GM19238 (cell line): ENCODE data around the gene CXCL12.

Experiments used
- DNase-seq: peaks from one replicate; pipeline ENCODE4 v3.0.0; 2011; ENCODE audit warnings: low spot score; ENCODE audit not compliant: insufficient read length

CXCL12 gene

GRCh38 chr10:44385696-44386441 lies 972 bp upstream of the CXCL12 start:
- no peak for DNase-seq

GRCh38 chr10:44384601-44385025 lies 284 bp downstream of the CXCL12 start:
- DNase-seq = no peak

GRCh38 chr10:44383749-44384600 lies 922 bp downstream of the CXCL12 start:
- DNase-seq = no peak

GRCh38 chr10:44382981-44383748 lies 1.7 kb downstream of the CXCL12 start:
- no peak for DNase-seq

- no peak for DNase-seq
Observed at GRCh38 chr10:44382131-44382858, 2.6 kb downstream of the CXCL12 start.

GRCh38 chr10:44380829-44381600 lies 3.9 kb downstream of the CXCL12 start:
- DNase-seq = no peak

- no peak for DNase-seq
Observed at GRCh38 chr10:44379907-44380306, 5.0 kb downstream of the CXCL12 start.

GRCh38 chr10:44378626-44379025 lies 6.3 kb downstream of the CXCL12 start:
- no peak for DNase-seq

- DNase-seq = no peak
Observed at GRCh38 chr10:44377651-44378310, 7.1 kb downstream of the CXCL12 start.

- DNase-seq = no peak
Observed at GRCh38 chr10:44376472-44377099, 8.3 kb downstream of the CXCL12 start.

GRCh38 chr10:44374155-44374554 lies 10.7 kb downstream of the CXCL12 start:
- DNase-seq = no peak

- no peak for DNase-seq
Observed at GRCh38 chr10:44373341-44373995, 11.4 kb downstream of the CXCL12 start.

- no peak for DNase-seq
Observed at GRCh38 chr10:44372181-44372580, 12.7 kb downstream of the CXCL12 start.

GRCh38 chr10:44370731-44371248 lies 14.1 kb downstream of the CXCL12 start:
- no peak for DNase-seq

GRCh38 chr10:44369854-44370253 lies 15.0 kb downstream of the CXCL12 start:
- DNase-seq = no peak

GRCh38 chr10:44369296-44369695 lies 15.6 kb downstream of the CXCL12 start:
- DNase-seq = no peak

GRCh38 chr10:44368637-44369036 lies 16.3 kb downstream of the CXCL12 start:
- no peak for DNase-seq

- DNase-seq = no peak
Observed at GRCh38 chr10:44366941-44367630, 17.8 kb downstream of the CXCL12 start.
